ENCODE measurements around the gene ZNHIT6.
"Not testable (repeated sequence)": the region's sequence is repeated elsewhere in the genome, so short reads cannot be mapped to it uniquely, and the experiment has no call there.

DNA sequence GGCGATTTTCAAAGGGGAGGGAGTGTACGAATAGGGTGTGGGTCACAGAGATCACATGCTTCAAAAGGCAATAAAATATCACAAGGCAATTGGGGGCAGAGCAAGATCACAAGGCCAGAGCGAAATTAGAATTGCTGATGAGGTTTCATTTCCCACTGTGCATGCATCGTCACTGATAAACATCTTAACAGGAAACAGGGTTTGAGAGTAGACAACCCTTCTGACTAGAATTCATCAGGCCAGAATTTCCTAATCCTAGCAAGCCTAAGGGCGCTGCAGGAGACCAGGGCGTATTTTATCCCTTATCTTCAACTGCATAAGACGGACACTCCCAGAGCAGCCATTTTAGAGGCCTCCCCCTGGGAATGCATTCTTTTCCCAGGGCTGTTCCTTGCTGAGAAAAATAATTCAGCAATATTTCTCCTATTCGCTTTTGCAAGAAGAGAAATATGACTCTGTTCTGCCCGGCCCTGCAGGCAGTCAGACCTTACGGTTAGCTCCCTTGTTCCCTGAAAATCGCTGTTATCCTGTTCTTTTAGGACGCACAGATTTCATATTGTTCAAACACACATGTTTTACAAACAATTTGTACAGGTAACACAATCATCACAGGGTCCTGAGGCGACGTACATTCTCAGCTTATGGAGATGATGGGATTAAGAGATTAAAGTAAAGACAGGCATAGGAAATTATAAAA, 6.3 kb upstream of the ZNHIT6 start:
- not testable (repeated sequence) for TF ChIP-seq POLR2A (IDR thresholded peaks at IDR 0.05); POLR2AphosphoS5 (IDR thresholded peaks at IDR 0.05; ENCODE audit: insufficient read depth in 1 of 2, low read depth in 1 of 2); CTCF (IDR thresholded peaks at IDR 0.05)

Measured in vagina (tissue), 2 donors.